ENCODE data around the gene NRIP3.

Gene NRIP3

GRCh38 chr11:9037046-9037780 is 33.4 kb upstream of the NRIP3 start:
- Histone ChIP-seq H3K36me3 (ENCODE audit: control insufficient read depth, insufficient read depth, low read length, severe bottlenecking) (no peaks in the 10 kb centered on the region), H3K27me3 (replicated peaks; ENCODE audit: control insufficient read depth, insufficient read depth, low read length) (no peaks in the 10 kb centered on the region), H3K4me1 (ENCODE audit: control insufficient read depth, insufficient read depth, low read length) (peaks cover 13% of the 10 kb centered on the region), H3K9ac (ENCODE audit: low read length) (no peak overlapping the region), H3K9me3 (ENCODE audit: control insufficient read depth, low read length) (peaks cover 7% of the 10 kb centered on the region), H3K4me3 (ENCODE audit: low read length) (no peak overlapping the region)
- no peak for DNase-seq (ENCODE audit: low read depth)

- Histone ChIP-seq H3K4me1 (ENCODE audit: control insufficient read depth, insufficient read depth, low read length) (peaks cover 2% of the 10 kb centered on the region), H3K9me3 (ENCODE audit: control insufficient read depth, low read length) (no peaks in the 10 kb centered on the region), H3K9ac (ENCODE audit: low read length) (no peak overlapping the region), H3K4me3 (ENCODE audit: low read length) (no peak overlapping the region), H3K27me3 (replicated peaks; ENCODE audit: control insufficient read depth, insufficient read depth, low read length) (no peaks in the 10 kb centered on the region), H3K36me3 (ENCODE audit: control insufficient read depth, insufficient read depth, low read length, severe bottlenecking) (no peaks in the 10 kb centered on the region)
- DNase-seq (ENCODE audit: low read depth), result no peak
Observed at GRCh38 chr11:9030601-9031000, 26.8 kb upstream of the NRIP3 start.

GRCh38 chr11:9029422-9029821 is 25.6 kb upstream of the NRIP3 start:
- H3K27me3 ChIP-seq (replicated peaks; ENCODE audit: control insufficient read depth, insufficient read depth, low read length), result no peaks in the 10 kb centered on the region
- no peak overlapping the region for H3K4me3 ChIP-seq (ENCODE audit: low read length)
- H3K4me1 ChIP-seq (ENCODE audit: control insufficient read depth, insufficient read depth, low read length), result peaks cover 9% of the 10 kb centered on the region
- H3K36me3 ChIP-seq (ENCODE audit: control insufficient read depth, insufficient read depth, low read length, severe bottlenecking), result no peaks in the 10 kb centered on the region
- DNase-seq (ENCODE audit: low read depth), result no peak
- H3K9me3 ChIP-seq (ENCODE audit: control insufficient read depth, low read length), result no peaks in the 10 kb centered on the region
- H3K9ac ChIP-seq (ENCODE audit: low read length), result no peak overlapping the region

- peaks cover 9% of the 10 kb centered on the region for H3K4me1 ChIP-seq (ENCODE audit: control insufficient read depth, insufficient read depth, low read length)
- H3K4me3 ChIP-seq (ENCODE audit: low read length), result no peak overlapping the region
- no peaks in the 10 kb centered on the region for H3K36me3 ChIP-seq (ENCODE audit: control insufficient read depth, insufficient read depth, low read length, severe bottlenecking)
- DNase-seq (ENCODE audit: low read depth), result no peak
- H3K9me3 ChIP-seq (ENCODE audit: control insufficient read depth, low read length), result no peaks in the 10 kb centered on the region
- no peak overlapping the region for H3K9ac ChIP-seq (ENCODE audit: low read length)
- no peaks in the 10 kb centered on the region for H3K27me3 ChIP-seq (replicated peaks; ENCODE audit: control insufficient read depth, insufficient read depth, low read length)
Observed at GRCh38 chr11:9028581-9028980, 24.8 kb upstream of the NRIP3 start.

GRCh38 chr11:9025101-9025850 is 21.5 kb upstream of the NRIP3 start:
- Histone ChIP-seq H3K9ac (ENCODE audit: low read length) (no peak overlapping the region), H3K4me1 (ENCODE audit: control insufficient read depth, insufficient read depth, low read length) (peaks cover 9% of the 10 kb centered on the region), H3K9me3 (ENCODE audit: control insufficient read depth, low read length) (no peaks in the 10 kb centered on the region), H3K36me3 (ENCODE audit: control insufficient read depth, insufficient read depth, low read length, severe bottlenecking) (no peaks in the 10 kb centered on the region), H3K4me3 (ENCODE audit: low read length) (no peak overlapping the region), H3K27me3 (replicated peaks; ENCODE audit: control insufficient read depth, insufficient read depth, low read length) (no peaks in the 10 kb centered on the region)
- DNase-seq (ENCODE audit: low read depth), result no peak

- H3K4me1 ChIP-seq (ENCODE audit: control insufficient read depth, insufficient read depth, low read length), result peaks cover 10% of the 10 kb centered on the region
- H3K27me3 ChIP-seq (replicated peaks; ENCODE audit: control insufficient read depth, insufficient read depth, low read length), result no peaks in the 10 kb centered on the region
- H3K36me3 ChIP-seq (ENCODE audit: control insufficient read depth, insufficient read depth, low read length, severe bottlenecking), result no peaks in the 10 kb centered on the region
- DNase-seq (ENCODE audit: low read depth), result no peak
- H3K4me3 ChIP-seq (ENCODE audit: low read length), result no peak overlapping the region
- H3K9ac ChIP-seq (ENCODE audit: low read length), result no peak overlapping the region
- no peaks in the 10 kb centered on the region for H3K9me3 ChIP-seq (ENCODE audit: control insufficient read depth, low read length)
Observed at GRCh38 chr11:9022961-9023680, 19.3 kb upstream of the NRIP3 start.

- DNase-seq (ENCODE audit: low read depth), result no peak
- H3K9me3 ChIP-seq (ENCODE audit: control insufficient read depth, low read length), result no peaks in the 10 kb centered on the region
Observed at GRCh38 chr11:9020916-9021315, 17.1 kb upstream of the NRIP3 start.

GRCh38 chr11:9019861-9020260 is 16.1 kb upstream of the NRIP3 start:
- no peak for DNase-seq (ENCODE audit: low read depth)
- Histone ChIP-seq H3K4me1 (ENCODE audit: control insufficient read depth, insufficient read depth, low read length) (peaks cover 9% of the 10 kb centered on the region), H3K9ac (ENCODE audit: low read length) (no peak overlapping the region), H3K36me3 (ENCODE audit: control insufficient read depth, insufficient read depth, low read length, severe bottlenecking) (no peaks in the 10 kb centered on the region), H3K4me3 (ENCODE audit: low read length) (no peak overlapping the region), H3K27me3 (replicated peaks; ENCODE audit: control insufficient read depth, insufficient read depth, low read length) (no peaks in the 10 kb centered on the region), H3K9me3 (ENCODE audit: control insufficient read depth, low read length) (no peaks in the 10 kb centered on the region)

More at GRCh38 chr11:9020916-9021315, 17.1 kb upstream of the NRIP3 start:
- H3K27me3 ChIP-seq (replicated peaks; ENCODE audit: control insufficient read depth, insufficient read depth, low read length), result no peaks in the 10 kb centered on the region
- no peak overlapping the region for H3K9ac ChIP-seq (ENCODE audit: low read length)
- H3K4me1 ChIP-seq (ENCODE audit: control insufficient read depth, insufficient read depth, low read length), result peaks cover 18% of the 10 kb centered on the region
- no peak overlapping the region for H3K4me3 ChIP-seq (ENCODE audit: low read length)
- H3K36me3 ChIP-seq (ENCODE audit: control insufficient read depth, insufficient read depth, low read length, severe bottlenecking), result no peaks in the 10 kb centered on the region

GRCh38 chr11:9017773-9018172 is 14.0 kb upstream of the NRIP3 start:
- Histone ChIP-seq H3K27me3 (replicated peaks; ENCODE audit: control insufficient read depth, insufficient read depth, low read length) (no peaks in the 10 kb centered on the region), H3K4me3 (ENCODE audit: low read length) (no peak overlapping the region), H3K9me3 (ENCODE audit: control insufficient read depth, low read length) (no peaks in the 10 kb centered on the region), H3K36me3 (ENCODE audit: control insufficient read depth, insufficient read depth, low read length, severe bottlenecking) (no peaks in the 10 kb centered on the region), H3K4me1 (ENCODE audit: control insufficient read depth, insufficient read depth, low read length) (peaks cover 9% of the 10 kb centered on the region), H3K9ac (ENCODE audit: low read length) (no peak overlapping the region)
- no peak for DNase-seq (ENCODE audit: low read depth)

- Histone ChIP-seq H3K9ac (ENCODE audit: low read length) (no peak overlapping the region), H3K9me3 (ENCODE audit: control insufficient read depth, low read length) (no peaks in the 10 kb centered on the region), H3K36me3 (ENCODE audit: control insufficient read depth, insufficient read depth, low read length, severe bottlenecking) (no peaks in the 10 kb centered on the region), H3K4me3 (ENCODE audit: low read length) (no peak overlapping the region), H3K4me1 (ENCODE audit: control insufficient read depth, insufficient read depth, low read length) (peaks cover 9% of the 10 kb centered on the region), H3K27me3 (replicated peaks; ENCODE audit: control insufficient read depth, insufficient read depth, low read length) (no peaks in the 10 kb centered on the region)
- DNase-seq (ENCODE audit: low read depth), result no peak
Observed at GRCh38 chr11:9016916-9017642, 13.3 kb upstream of the NRIP3 start.

GRCh38 chr11:9015677-9016076 is 11.9 kb upstream of the NRIP3 start:
- Histone ChIP-seq H3K27me3 (replicated peaks; ENCODE audit: control insufficient read depth, insufficient read depth, low read length) (no peaks in the 10 kb centered on the region), H3K9me3 (ENCODE audit: control insufficient read depth, low read length) (no peaks in the 10 kb centered on the region), H3K9ac (ENCODE audit: low read length) (no peak overlapping the region), H3K4me3 (ENCODE audit: low read length) (no peak overlapping the region), H3K36me3 (ENCODE audit: control insufficient read depth, insufficient read depth, low read length, severe bottlenecking) (no peaks in the 10 kb centered on the region), H3K4me1 (ENCODE audit: control insufficient read depth, insufficient read depth, low read length) (peaks cover 9% of the 10 kb centered on the region)
- DNase-seq (ENCODE audit: low read depth), result peak; percentile 85
